ENCODE data around the gene TAF10.

GRCh38 chr11:6627762-6628241, 15.8 kb upstream of the TAF10 start:
- TF ChIP-seq CTCF (IDR thresholded peaks at IDR 0.05 in 4 of 5, conservative IDR thresholded peaks at IDR 0.05 in 1 of 5) (no peak), POLR2A (IDR thresholded peaks at IDR 0.05) (no peak)
